Thyroid gland (tissue), 4 donors: Measurements from ENCODE around the gene NDUFAF4. TPM values are rescaled to one million over a fixed set of nuclear protein-coding genes. Genes with fewer than 3 reads are reported as not detected.

ENCODE experiments used
- DNase-seq, 2 donors: peaks; one replicate each; pipeline ENCODE4 v3.0.0-alpha.2; 2019
- H3K27ac ChIP-seq, 3 donors: fragments of 200-600 bp; sonication (generic); 1 replicate in 2 of 3; 2 replicates in 1 of 3; pipeline ENCODE4 v1.5.1; 2016 to 2019; ENCODE audit warnings: mild to moderate bottlenecking in 1 of 3, moderate library complexity in 1 of 3
- H3K27me3 ChIP-seq: fragments of 200-600 bp; sonication (generic); one replicate; pipeline ENCODE4 v1.5.1; 2019
- H3K36me3 ChIP-seq, 2 donors: fragments of 200-600 bp; sonication (generic); one replicate each; pipeline ENCODE4 v1.5.1; 2016 to 2019
- H3K4me1 ChIP-seq, 2 donors: fragments of 200-600 bp; sonication (generic); one replicate each; pipeline ENCODE4 v1.5.1; 2017 to 2019
- H3K4me3 ChIP-seq, 3 donors: fragments of 200-600 bp; sonication (generic); replicated peaks in 1 of 3; 1 replicate in 2 of 3; 2 replicates in 1 of 3; pipeline ENCODE4 v1.5.1; 2016; ENCODE audit warnings: mild to moderate bottlenecking in 1 of 3
- H3K9me3 ChIP-seq: fragments of 200-600 bp; sonication (generic); one replicate; pipeline ENCODE4 v1.5.1; 2017
- POLR2A ChIP-seq, 2 donors: fragments of 450-650 bp; IDR thresholded peaks; one replicate each; pipeline ENCODE4 v1.6.1; 2017; ENCODE audit warnings: antibody characterized with exemption in 2 of 2, mild to moderate bottlenecking in 2 of 2, moderate library complexity in 1 of 2
- WGBS, 2 donors: methylation state at CpG; one replicate each; pipeline ENCODE4 v1.1.5; 2017; 5-methylcytosine and 5-hydroxymethylcytosine counted together
- intact Hi-C: fragments of 100-400 bp; cut with DNase I; formaldehyde crosslinking; loops from one replicate; pipeline ENCODE4 v1.15.1; 2023
- total RNA-seq, 4 donors: library from RNA; depleted of rRNA; stranded (reverse); fragments of >200 nt; gene quantifications; one replicate each; pipeline ENCODE4 v1.2.3, GENCODE V29; 2016
- TF ChIP-seq, protein P1 (sequence below), 6 experiments: fragments of 200-600 bp in 3 of 6; fragments of 450-650 bp in 3 of 6; sonication (generic) in 3 of 6; IDR thresholded peaks; one replicate each; pipeline ENCODE4 v1.5.1; 2016 to 2019; ENCODE audit warnings: antibody characterized with exemption in 6 of 6, mild to moderate bottlenecking in 2 of 6, inconsistent platforms in 1 of 6, moderate library complexity in 1 of 6

Gene NDUFAF4
- total RNA-seq, 4 donors from 2014 or later: 17.1 to 34.8 (median 29.2) TPM

GRCh38 chr6:96917098-96917497 lies 19.4 kb upstream of the NDUFAF4 start:
- Histone ChIP-seq H3K36me3 (no peaks in the 10 kb centered on the region), H3K4me3 (no peak overlapping the region), H3K27me3 (no peaks in the 10 kb centered on the region), H3K9me3 (no peaks in the 10 kb centered on the region), H3K4me1 (no peaks in the 10 kb centered on the region), H3K27ac (no peak overlapping the region)
- WGBS, 2 donors: 89 to 92% methylated on average over 1 of the region's 1 CpG
- TF ChIP-seq POLR2A (IDR thresholded peaks at IDR 0.05): no peak
- TF ChIP-seq, protein P1, sequence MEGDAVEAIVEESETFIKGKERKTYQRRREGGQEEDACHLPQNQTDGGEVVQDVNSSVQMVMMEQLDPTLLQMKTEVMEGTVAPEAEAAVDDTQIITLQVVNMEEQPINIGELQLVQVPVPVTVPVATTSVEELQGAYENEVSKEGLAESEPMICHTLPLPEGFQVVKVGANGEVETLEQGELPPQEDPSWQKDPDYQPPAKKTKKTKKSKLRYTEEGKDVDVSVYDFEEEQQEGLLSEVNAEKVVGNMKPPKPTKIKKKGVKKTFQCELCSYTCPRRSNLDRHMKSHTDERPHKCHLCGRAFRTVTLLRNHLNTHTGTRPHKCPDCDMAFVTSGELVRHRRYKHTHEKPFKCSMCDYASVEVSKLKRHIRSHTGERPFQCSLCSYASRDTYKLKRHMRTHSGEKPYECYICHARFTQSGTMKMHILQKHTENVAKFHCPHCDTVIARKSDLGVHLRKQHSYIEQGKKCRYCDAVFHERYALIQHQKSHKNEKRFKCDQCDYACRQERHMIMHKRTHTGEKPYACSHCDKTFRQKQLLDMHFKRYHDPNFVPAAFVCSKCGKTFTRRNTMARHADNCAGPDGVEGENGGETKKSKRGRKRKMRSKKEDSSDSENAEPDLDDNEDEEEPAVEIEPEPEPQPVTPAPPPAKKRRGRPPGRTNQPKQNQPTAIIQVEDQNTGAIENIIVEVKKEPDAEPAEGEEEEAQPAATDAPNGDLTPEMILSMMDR (IDR thresholded peaks at IDR 0.05): no peak
- intact Hi-C loops: no loop called here
- no peak for DNase-seq

DNA sequence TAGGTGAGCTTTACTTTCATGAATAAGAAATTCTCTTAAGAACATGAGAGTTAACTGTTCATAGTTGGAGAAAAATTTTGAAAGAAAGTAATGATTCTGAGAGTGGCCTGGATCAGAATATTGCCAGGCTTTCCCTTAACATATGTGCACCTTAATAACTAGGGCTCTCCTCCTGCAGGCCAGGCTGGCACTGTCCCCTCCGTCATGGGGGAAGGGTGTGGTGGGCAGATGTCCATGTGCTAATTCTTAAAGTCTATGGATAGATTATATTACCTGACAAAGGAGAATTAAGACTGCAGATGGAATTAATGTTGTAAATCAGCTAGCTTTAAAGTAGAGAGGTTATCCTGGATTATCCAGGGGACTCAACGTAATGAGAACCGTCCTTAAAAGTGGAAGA lies 15.9 kb upstream of the NDUFAF4 start:
- WGBS, 2 donors: 85 to 87% methylated on average over 3 of the region's 3 CpGs
- intact Hi-C loops: no loop called here
- DNase-seq: no peak

DNA sequence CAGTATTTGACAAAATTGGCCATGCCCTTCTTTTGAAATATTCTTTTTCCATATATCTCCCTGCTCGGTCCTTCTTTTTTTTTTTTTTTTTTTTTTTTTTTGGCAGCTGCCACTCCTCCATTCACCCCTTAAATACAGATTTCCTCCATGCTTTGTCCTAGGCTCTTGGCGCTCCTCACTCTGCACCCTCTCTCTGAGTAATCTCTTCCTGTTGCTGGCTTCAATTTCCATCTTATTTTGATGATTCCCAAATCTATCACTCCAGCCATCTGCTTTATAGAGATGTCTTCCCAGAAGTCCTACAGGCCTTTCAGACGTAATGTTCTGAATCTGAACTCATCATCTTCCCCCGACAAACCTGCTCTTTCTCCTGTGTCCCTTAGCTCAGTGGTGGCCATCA lies 14.1 kb upstream of the NDUFAF4 start:
- Histone ChIP-seq H3K36me3 (no peaks in the 10 kb centered on the region), H3K4me3 (no peak overlapping the region), H3K9me3 (no peaks in the 10 kb centered on the region), H3K4me1 (no peaks in the 10 kb centered on the region), H3K27me3 (no peaks in the 10 kb centered on the region), H3K27ac (no peak overlapping the region)
- TF ChIP-seq POLR2A (IDR thresholded peaks at IDR 0.05): no peak
- TF ChIP-seq, protein P1 (IDR thresholded peaks at IDR 0.05): no peak
- intact Hi-C loops: no loop called here
- WGBS, 2 donors: 82 to 83% methylated on average over 4 of the region's 4 CpGs
- DNase-seq: no peak

More for the DNA sequence above, 15.9 kb upstream of the NDUFAF4 start:
- H3K27me3 ChIP-seq: no peaks in the 10 kb centered on the region
- H3K9me3 ChIP-seq: no peaks in the 10 kb centered on the region
- H3K36me3 ChIP-seq: no peaks in the 10 kb centered on the region
- no peak overlapping the region for H3K4me3 ChIP-seq
- H3K4me1 ChIP-seq: no peaks in the 10 kb centered on the region
- no peak for TF ChIP-seq POLR2A (IDR thresholded peaks at IDR 0.05)
- TF ChIP-seq, protein P1 (IDR thresholded peaks at IDR 0.05): no peak
- no peak overlapping the region for H3K27ac ChIP-seq

DNA sequence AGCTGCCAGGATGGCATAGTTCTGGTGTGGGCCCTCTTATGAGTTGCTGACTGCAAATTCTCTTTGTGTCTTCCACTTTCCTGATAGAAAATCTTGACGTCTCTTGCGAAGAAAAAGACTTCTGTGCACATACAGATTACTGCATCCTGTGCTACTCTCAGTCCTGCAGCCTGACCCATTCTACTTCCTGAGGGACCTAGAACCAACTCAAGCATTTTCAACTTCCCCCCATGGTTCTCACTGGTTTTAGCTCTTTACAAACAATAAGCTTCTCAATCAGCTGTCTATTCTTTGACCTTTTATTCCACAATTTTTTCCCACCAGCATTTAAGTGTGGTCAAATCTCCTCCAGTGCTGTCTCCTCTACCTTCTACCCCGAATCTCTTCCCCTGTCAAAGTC lies 13.5 kb upstream of the NDUFAF4 start:
- Histone ChIP-seq H3K9me3 (no peaks in the 10 kb centered on the region), H3K27ac (no peak overlapping the region), H3K4me3 (no peak overlapping the region), H3K36me3 (no peaks in the 10 kb centered on the region), H3K4me1 (no peaks in the 10 kb centered on the region), H3K27me3 (no peaks in the 10 kb centered on the region)
- intact Hi-C loops: no loop called here
- WGBS, 2 donors: 75 to 89% methylated on average over 3 of the region's 3 CpGs
- TF ChIP-seq, protein P1 (IDR thresholded peaks at IDR 0.05): no peak
- no peak for TF ChIP-seq POLR2A (IDR thresholded peaks at IDR 0.05)
- no peak for DNase-seq

DNA sequence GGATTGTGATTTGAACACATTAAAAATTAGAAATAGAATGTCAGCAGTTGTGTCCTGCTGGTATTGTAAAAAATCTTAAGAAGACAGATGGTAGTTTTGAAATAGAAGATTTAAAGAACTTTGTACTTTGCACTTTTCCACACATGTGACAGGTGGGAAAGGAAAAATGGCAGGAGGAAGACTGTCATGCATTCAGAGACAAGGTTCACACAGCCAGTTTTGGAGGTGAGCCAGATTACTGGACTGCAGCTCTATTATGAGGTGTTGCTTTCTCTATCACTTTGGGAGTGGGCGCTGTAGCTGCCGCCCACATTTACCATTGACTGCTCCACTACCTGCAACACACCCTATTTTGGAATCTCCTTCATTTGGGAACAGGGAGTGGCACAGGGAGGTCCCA lies 12.1 kb upstream of the NDUFAF4 start:
- intact Hi-C loops: loop anchor here (10.0 kb wide), 1 partner anchor 375 kb away; the partner anchor contains the start of gene MMS22L
- H3K9me3 ChIP-seq: no peaks in the 10 kb centered on the region
- no peaks in the 10 kb centered on the region for H3K27me3 ChIP-seq
- no peak overlapping the region for H3K4me3 ChIP-seq
- TF ChIP-seq, protein P1 (IDR thresholded peaks at IDR 0.05): no peak
- no peak for TF ChIP-seq POLR2A (IDR thresholded peaks at IDR 0.05)
- no peaks in the 10 kb centered on the region for H3K36me3 ChIP-seq
- WGBS, 2 donors: 77 to 79% methylated on average over 2 of the region's 2 CpGs
- no peaks in the 10 kb centered on the region for H3K4me1 ChIP-seq
- no peak overlapping the region for H3K27ac ChIP-seq
- DNase-seq: no peak
